RWPE2 (cell line): ENCODE results near the gene AKAP6.

ENCODE experiments used
- ATAC-seq: fragments of 200-7000 bp; cut with Tn5 transposase; 3 replicates; pipeline ENCODE4 v1.9.1; 2021; ENCODE audit warnings: low read depth
- DNase-seq: peaks from one replicate; pipeline ENCODE4 v3.0.0-alpha.2; 2020; ENCODE audit warnings: low spot score
- H3K27ac ChIP-seq: fragments of 450-650 bp; 2 replicates; pipeline ENCODE4 v1.5.1; 2017; ENCODE audit warnings: mild to moderate bottlenecking; ENCODE audit not compliant: poor library complexity, severe bottlenecking
- H3K27me3 ChIP-seq: fragments of 250-450 bp; sonication (Bioruptor Pico); 2 replicates; pipeline ENCODE4 v1.5.1; 2021; ENCODE audit warnings: mild to moderate bottlenecking, moderate library complexity; ENCODE audit not compliant: insufficient read depth, poor library complexity, severe bottlenecking
- H3K36me3 ChIP-seq: fragments of 250-450 bp; sonication (Bioruptor Pico); 2 replicates; pipeline ENCODE4 v1.5.1; 2020; ENCODE audit warnings: low read depth, mild to moderate bottlenecking, moderate library complexity
- H3K4me1 ChIP-seq: fragments of 250-450 bp; sonication (Bioruptor Pico); 2 replicates; pipeline ENCODE4 v1.5.1; 2021; ENCODE audit warnings: mild to moderate bottlenecking, moderate library complexity; ENCODE audit not compliant: insufficient read depth, poor library complexity, severe bottlenecking
- H3K4me3 ChIP-seq: fragments of 250-450 bp; sonication (Bioruptor Pico); 2 replicates; pipeline ENCODE4 v1.5.1; 2021; ENCODE audit warnings: mild to moderate bottlenecking, moderate library complexity; ENCODE audit not compliant: severe bottlenecking
- H3K9me3 ChIP-seq: fragments of 250-450 bp; sonication (Bioruptor Pico); 2 replicates; pipeline ENCODE4 v1.5.1; 2021; ENCODE audit warnings: mild to moderate bottlenecking, moderate library complexity; ENCODE audit not compliant: severe bottlenecking
- TF ChIP-seq, protein P1 (sequence below): fragments of 450-650 bp; IDR thresholded peaks from one replicate; pipeline ENCODE4 v1.5.1; 2017; ENCODE audit warnings: mild to moderate bottlenecking, moderate library complexity; ENCODE audit not compliant: poor library complexity, severe bottlenecking

Gene AKAP6

DNA sequence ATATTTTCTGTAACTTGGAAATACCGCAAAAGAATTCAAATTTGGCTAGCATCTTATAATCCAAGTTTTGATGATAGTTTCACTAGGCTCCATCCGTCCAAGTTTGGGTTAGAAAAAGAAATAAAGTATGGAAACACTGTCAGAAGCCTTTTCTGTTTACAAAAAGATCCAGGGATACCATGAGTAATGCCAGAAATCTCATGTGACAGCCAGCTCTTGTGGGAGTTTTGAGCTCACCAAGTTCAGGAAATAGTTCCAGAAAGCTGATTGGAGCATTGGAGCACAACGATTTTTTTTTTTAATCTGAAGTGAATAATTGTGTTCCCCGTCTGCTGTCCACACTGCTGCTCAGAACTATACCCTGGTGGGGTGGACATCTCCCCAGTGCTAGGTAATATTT lies 379.9 kb downstream of the AKAP6 start:
- H3K4me3 ChIP-seq = no peak overlapping the region
- H3K27ac ChIP-seq = no peak overlapping the region
- peaks cover 7% of the 10 kb centered on the region for H3K4me1 ChIP-seq
- TF ChIP-seq, protein P1, sequence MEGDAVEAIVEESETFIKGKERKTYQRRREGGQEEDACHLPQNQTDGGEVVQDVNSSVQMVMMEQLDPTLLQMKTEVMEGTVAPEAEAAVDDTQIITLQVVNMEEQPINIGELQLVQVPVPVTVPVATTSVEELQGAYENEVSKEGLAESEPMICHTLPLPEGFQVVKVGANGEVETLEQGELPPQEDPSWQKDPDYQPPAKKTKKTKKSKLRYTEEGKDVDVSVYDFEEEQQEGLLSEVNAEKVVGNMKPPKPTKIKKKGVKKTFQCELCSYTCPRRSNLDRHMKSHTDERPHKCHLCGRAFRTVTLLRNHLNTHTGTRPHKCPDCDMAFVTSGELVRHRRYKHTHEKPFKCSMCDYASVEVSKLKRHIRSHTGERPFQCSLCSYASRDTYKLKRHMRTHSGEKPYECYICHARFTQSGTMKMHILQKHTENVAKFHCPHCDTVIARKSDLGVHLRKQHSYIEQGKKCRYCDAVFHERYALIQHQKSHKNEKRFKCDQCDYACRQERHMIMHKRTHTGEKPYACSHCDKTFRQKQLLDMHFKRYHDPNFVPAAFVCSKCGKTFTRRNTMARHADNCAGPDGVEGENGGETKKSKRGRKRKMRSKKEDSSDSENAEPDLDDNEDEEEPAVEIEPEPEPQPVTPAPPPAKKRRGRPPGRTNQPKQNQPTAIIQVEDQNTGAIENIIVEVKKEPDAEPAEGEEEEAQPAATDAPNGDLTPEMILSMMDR = no peak
- peaks cover 4% of the 10 kb centered on the region for H3K27me3 ChIP-seq
- ATAC-seq = peak; percentile 40; the same call in 1 of the 3 replicates
- H3K9me3 ChIP-seq = no peaks in the 10 kb centered on the region
- no peaks in the 10 kb centered on the region for H3K36me3 ChIP-seq
- DNase-seq = no peak

DNA sequence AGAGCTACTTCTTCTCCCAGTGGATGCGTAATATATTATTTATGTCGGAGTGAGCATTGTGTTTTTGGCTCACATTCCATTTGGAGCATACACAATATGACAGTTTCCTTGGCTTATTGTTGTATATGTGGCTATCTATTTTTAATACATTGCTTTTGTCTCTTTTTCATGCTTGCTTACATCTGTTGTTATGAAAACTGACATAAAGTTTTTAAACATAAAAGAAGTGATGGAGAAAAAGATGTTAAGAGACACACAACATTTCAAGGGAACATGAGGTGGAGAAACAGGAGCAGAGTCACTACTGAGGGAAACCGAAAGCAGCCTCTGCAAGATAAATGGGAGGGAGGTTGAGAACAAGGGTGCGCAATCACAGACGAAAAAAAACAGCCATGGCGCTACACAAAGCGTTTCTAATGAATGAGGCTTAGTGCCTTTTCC lies 381.2 kb downstream of the AKAP6 start:
- ATAC-seq (no peak), DNase-seq (no peak)
- Histone ChIP-seq H3K4me1 (peaks cover 7% of the 10 kb centered on the region), H3K27ac (no peak overlapping the region), H3K36me3 (no peaks in the 10 kb centered on the region), H3K9me3 (no peaks in the 10 kb centered on the region), H3K27me3 (peaks cover 10% of the 10 kb centered on the region), H3K4me3 (no peak overlapping the region)
- TF ChIP-seq, protein P1 = no peak

DNA sequence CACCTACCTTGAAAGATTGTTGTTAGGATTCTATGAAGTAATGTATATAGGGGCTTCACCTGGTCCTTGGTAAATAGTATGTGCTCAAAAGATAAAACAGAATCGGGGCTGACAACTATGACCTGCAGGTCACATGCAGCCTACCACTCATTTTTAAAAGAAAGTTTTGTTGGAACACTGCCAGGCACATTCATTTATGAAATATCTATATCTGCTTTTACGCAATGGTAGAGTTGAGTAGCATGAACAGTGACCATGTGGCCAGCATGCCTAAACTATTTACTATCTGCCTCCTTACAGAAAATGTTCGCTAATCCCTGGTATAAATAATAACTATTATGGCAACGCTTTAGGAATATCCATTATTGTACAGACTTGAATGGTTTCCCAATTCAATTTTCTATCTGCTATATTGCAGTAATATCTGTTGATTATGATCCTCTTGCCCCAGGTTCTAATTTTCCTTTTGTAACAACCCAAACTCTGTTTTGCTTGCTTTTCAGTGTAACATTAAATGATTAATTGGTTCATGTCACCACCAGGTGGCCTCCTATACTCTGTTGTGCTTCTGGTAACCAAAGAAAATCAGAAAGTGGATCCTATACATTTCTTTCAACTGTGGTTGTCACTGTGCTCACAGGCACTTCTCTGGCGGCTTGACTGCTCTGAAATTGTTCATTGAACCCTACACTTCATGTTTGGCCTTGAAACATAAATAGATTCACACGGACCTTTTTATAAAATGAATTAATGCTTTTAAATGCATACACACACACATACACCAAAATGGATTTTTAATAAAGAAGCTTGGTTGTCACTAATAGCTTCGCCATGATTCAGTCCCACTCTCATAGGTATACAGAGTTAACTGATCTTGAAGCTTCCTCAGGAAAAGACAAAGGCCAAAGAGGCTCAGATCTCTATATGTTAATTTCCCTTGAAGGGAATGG lies 381.9 kb downstream of the AKAP6 start:
- H3K4me3 ChIP-seq = no peak overlapping the region
- H3K27me3 ChIP-seq = peaks cover 13% of the 10 kb centered on the region
- no peaks in the 10 kb centered on the region for H3K36me3 ChIP-seq
- no peak overlapping the region for H3K27ac ChIP-seq
- TF ChIP-seq, protein P1 = peak; percentile 86
- H3K9me3 ChIP-seq = no peaks in the 10 kb centered on the region
- peaks cover 7% of the 10 kb centered on the region for H3K4me1 ChIP-seq
- ATAC-seq = peak; percentile 58; the same call in 2 of the 3 replicates
- DNase-seq = no peak

DNA sequence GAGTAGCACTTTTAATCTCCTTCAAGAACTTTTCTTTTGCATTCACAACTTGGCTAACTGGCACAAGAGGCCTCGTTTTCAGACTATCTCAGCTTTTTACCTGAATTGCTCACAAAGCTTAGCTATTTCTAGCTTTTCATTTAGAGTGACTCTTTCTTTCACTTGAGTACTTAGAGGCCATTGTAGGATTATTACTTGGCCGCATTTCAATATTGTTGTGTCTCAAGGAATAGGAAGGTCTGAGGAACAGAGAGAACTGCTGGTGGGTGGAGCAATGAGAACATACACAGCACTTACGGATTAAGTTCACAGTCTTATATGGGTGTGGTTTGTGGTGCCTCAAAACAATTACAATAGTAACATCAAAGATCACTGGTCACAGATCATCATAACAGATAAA lies 384.8 kb downstream of the AKAP6 start:
- Histone ChIP-seq H3K4me3 (no peak overlapping the region), H3K27me3 (peaks cover 15% of the 10 kb centered on the region), H3K36me3 (no peaks in the 10 kb centered on the region), H3K9me3 (no peaks in the 10 kb centered on the region), H3K27ac (no peak overlapping the region), H3K4me1 (peaks cover 7% of the 10 kb centered on the region)
- TF ChIP-seq, protein P1 = no peak
- DNase-seq (no peak), ATAC-seq (no peak)

DNA sequence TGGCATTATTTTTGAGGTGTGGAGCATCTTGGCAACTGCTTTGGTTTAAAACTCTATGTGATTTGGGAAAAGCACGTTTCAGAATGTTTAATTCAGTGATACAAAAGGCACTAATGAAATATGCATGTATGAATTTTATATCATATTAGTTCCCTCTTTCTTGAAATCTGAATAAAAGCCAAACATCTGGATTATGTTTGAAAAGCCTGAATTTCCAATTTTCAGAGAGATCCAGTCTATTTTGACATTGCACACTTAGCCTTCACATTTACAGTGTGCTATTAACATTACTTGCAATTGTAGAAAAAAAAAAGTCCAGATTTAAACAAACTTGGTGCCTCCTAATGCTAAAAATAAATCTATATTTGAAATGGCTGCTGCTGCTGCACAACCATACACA lies 390.5 kb downstream of the AKAP6 start:
- no peak overlapping the region for H3K4me3 ChIP-seq
- DNase-seq (no peak), ATAC-seq (no peak)
- no peaks in the 10 kb centered on the region for H3K9me3 ChIP-seq
- no peaks in the 10 kb centered on the region for H3K36me3 ChIP-seq
- peaks cover 14% of the 10 kb centered on the region for H3K27me3 ChIP-seq
- TF ChIP-seq, protein P1 = no peak
- no peak overlapping the region for H3K27ac ChIP-seq
- no peaks in the 10 kb centered on the region for H3K4me1 ChIP-seq
